VCaP (cell line): Measurements from ENCODE around the gene FSTL4.

Experiments
- H3K27ac ChIP-seq: fragments of 450-650 bp; 2 replicates; pipeline ENCODE4 v1.5.1; 2017
- CTCF ChIP-seq: fragments of 450-650 bp; conservative IDR thresholded peaks from 2 replicates; pipeline ENCODE4 v1.5.1; 2017; ENCODE audit warnings: mild to moderate bottlenecking, moderate library complexity

Gene FSTL4

DNA sequence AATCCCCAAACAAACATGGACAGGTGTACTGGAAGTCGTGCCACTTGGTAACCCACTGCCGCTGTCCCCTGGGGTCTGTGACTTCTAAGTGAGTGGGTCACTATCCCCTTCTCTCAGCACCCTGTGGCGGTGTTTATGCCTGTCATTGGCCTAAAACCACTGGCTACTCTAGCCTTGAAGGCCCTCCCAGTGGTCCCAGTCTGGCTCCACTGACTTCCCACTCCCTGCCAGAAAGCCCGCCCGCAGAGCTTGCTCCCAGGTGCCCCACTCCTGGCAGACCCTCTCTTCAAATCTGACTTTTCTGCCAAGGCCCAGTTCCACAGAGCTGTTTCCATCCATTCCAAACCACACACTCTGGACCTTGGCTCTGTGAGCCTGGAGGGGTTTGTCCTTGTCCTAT is 286.0 kb downstream of the FSTL4 start:
- TF ChIP-seq CTCF, result no peak
- H3K27ac ChIP-seq, result no peak overlapping the region

DNA sequence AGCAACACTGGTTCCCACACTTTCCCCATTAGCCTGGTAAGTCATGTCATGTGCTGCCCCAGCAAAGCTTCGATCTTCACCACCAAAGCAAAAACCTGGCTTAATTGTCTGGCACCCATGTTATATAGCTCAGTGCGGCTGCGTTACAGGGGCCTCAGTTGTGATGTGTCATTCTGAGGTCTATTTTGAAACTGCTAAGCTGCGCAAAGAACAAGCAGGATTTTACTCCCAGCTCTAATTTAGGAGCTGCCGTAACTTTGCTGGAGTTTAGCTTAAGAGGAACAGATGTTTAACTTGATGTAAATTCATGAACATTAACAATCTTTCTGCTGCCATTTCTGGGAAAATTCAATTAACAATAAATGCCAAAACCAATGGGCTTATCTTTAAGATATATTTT is 286.5 kb downstream of the FSTL4 start:
- TF ChIP-seq CTCF, result no peak
- H3K27ac ChIP-seq, result no peak overlapping the region

- no peak for TF ChIP-seq CTCF
- H3K27ac ChIP-seq, result no peak overlapping the region
These were observed 287.4 kb downstream of the FSTL4 start for GRCh38 chr5:133324926-133325325.

- H3K27ac ChIP-seq, result no peak overlapping the region
- no peak for TF ChIP-seq CTCF
These were observed 288.6 kb downstream of the FSTL4 start for GRCh38 chr5:133323494-133324457.

- no peak for TF ChIP-seq CTCF
- H3K27ac ChIP-seq, result no peak overlapping the region
These were observed 289.6 kb downstream of the FSTL4 start for GRCh38 chr5:133322743-133323142.

- no peak overlapping the region for H3K27ac ChIP-seq
- no peak for TF ChIP-seq CTCF
These were observed 290.4 kb downstream of the FSTL4 start for GRCh38 chr5:133321833-133322420.

GRCh38 chr5:133321286-133321832 is 291.0 kb downstream of the FSTL4 start:
- no peak overlapping the region for H3K27ac ChIP-seq
- no peak for TF ChIP-seq CTCF
